OCI-LY3 (cell line): ENCODE results near the gene COX11.

Experiments used
- EZH2phosphoT487 ChIP-seq: fragments of 200-600 bp; shearing (Covaris generic); IDR thresholded peaks from 2 replicates; pipeline ENCODE4 v1.6.1; 2018; ENCODE audit warnings: antibody characterized with exemption, mixed run types, low read depth
- TF ChIP-seq, protein P1 (sequence below): fragments of 200-600, 300-600 bp; sonication (generic); IDR thresholded peaks from 2 replicates; pipeline ENCODE4 v1.5.1; 2014; ENCODE audit warnings: antibody characterized with exemption, low read length, low read depth

GRCh38 chr17:54919425-54919824, 49.0 kb downstream of the COX11 start:
- TF ChIP-seq, protein P1, sequence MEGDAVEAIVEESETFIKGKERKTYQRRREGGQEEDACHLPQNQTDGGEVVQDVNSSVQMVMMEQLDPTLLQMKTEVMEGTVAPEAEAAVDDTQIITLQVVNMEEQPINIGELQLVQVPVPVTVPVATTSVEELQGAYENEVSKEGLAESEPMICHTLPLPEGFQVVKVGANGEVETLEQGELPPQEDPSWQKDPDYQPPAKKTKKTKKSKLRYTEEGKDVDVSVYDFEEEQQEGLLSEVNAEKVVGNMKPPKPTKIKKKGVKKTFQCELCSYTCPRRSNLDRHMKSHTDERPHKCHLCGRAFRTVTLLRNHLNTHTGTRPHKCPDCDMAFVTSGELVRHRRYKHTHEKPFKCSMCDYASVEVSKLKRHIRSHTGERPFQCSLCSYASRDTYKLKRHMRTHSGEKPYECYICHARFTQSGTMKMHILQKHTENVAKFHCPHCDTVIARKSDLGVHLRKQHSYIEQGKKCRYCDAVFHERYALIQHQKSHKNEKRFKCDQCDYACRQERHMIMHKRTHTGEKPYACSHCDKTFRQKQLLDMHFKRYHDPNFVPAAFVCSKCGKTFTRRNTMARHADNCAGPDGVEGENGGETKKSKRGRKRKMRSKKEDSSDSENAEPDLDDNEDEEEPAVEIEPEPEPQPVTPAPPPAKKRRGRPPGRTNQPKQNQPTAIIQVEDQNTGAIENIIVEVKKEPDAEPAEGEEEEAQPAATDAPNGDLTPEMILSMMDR = no peak
- no peak for TF ChIP-seq EZH2phosphoT487
